ENCODE results near the gene ARV1. TPM values are rescaled to one million over a fixed set of nuclear protein-coding genes. Genes with fewer than 3 reads are reported as not detected.
"Not testable (repeated sequence)": the region's sequence is repeated elsewhere in the genome, so short reads cannot be mapped to it uniquely, and the experiment has no call there.

The ARV1 gene
- total RNA-seq, 4 donors from 2014 or later: 11.6 to 18.3 (median 15.4) TPM

GRCh38 chr1:231040800-231041718 lies 62.2 kb downstream of the ARV1 start:
- no peak for DNase-seq (ENCODE audit: low spot score)
- peak; percentile 33 for ATAC-seq (ENCODE audit: low FRiP score)
- no peak for TF ChIP-seq CTCF (IDR thresholded peaks at IDR 0.05)

- DNase-seq (ENCODE audit: low spot score) (no peak), ATAC-seq (ENCODE audit: low FRiP score) (no peak)
- no peak for TF ChIP-seq CTCF (IDR thresholded peaks at IDR 0.05)
Measured at GRCh38 chr1:231041719-231042261, 62.9 kb downstream of the ARV1 start.

GRCh38 chr1:231044588-231044987 lies 65.7 kb downstream of the ARV1 start:
- no peak for DNase-seq (ENCODE audit: low spot score)
- TF ChIP-seq CTCF (IDR thresholded peaks at IDR 0.05): no peak
- ATAC-seq (ENCODE audit: low FRiP score): no peak

- DNase-seq (ENCODE audit: low spot score): no peak
- no peak for ATAC-seq (ENCODE audit: low FRiP score)
- no peak for TF ChIP-seq CTCF (IDR thresholded peaks at IDR 0.05)
Measured at GRCh38 chr1:231045286-231045685, 66.4 kb downstream of the ARV1 start.

GRCh38 chr1:231045921-231046729 lies 67.2 kb downstream of the ARV1 start:
- not testable (repeated sequence) for ATAC-seq (ENCODE audit: low FRiP score)

GRCh38 chr1:231046730-231047395 lies 68.0 kb downstream of the ARV1 start:
- ATAC-seq (ENCODE audit: low FRiP score): no peak
- TF ChIP-seq CTCF (IDR thresholded peaks at IDR 0.05): no peak
- DNase-seq (ENCODE audit: low spot score): no peak

More at GRCh38 chr1:231045921-231046729, 67.2 kb downstream of the ARV1 start:
- DNase-seq (ENCODE audit: low spot score): not testable (repeated sequence)

GRCh38 chr1:231047529-231047928 lies 68.6 kb downstream of the ARV1 start:
- not testable (repeated sequence) for DNase-seq (ENCODE audit: low spot score); ATAC-seq (ENCODE audit: low FRiP score)

- not testable (repeated sequence) for ATAC-seq (ENCODE audit: low FRiP score)
Measured at GRCh38 chr1:231048419-231048818, 69.5 kb downstream of the ARV1 start.

More at GRCh38 chr1:231048419-231048818, 69.5 kb downstream of the ARV1 start:
- not testable (repeated sequence) for DNase-seq (ENCODE audit: low spot score)

All from omental fat pad (tissue), 4 donors.